SKM-1 (cell line): ENCODE measurements around the gene CRYBA4.
"Not testable (repeated sequence)": the region's sequence is repeated elsewhere in the genome, so short reads cannot be mapped to it uniquely, and the experiment has no call there.

Experiments
- DNase-seq: peaks from one replicate; lab custom pipeline; 2025; ENCODE audit not compliant: unreplicated experiment; lab: John Stamatoyannopoulos, UW

Gene CRYBA4

DNA sequence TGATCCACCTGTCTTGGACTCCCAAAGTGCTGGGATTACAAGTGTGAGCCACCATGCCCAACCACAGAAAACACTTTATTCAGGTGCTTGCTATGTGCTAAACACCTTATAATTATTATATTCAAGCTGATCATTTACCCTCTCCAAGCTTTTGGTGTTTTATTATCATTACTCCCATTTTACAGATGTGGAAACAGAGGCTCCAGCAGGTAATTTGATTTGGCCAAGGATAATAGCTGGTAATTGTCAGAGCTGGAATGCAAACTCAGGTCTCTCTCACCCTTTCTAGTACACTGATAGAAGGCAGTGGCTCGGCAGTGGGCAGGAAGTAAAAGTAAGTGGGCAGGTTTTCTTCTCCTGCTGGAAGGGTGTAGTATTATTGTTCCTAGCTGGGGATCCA is 28.0 kb upstream of the CRYBA4 start:
- no peak for DNase-seq

- no peak for DNase-seq
These were observed 24.7 kb upstream of the CRYBA4 start for GRCh38 chr22:26597026-26597425.

- DNase-seq: no peak
These were observed 24.3 kb upstream of the CRYBA4 start for GRCh38 chr22:26597480-26597879.

DNA sequence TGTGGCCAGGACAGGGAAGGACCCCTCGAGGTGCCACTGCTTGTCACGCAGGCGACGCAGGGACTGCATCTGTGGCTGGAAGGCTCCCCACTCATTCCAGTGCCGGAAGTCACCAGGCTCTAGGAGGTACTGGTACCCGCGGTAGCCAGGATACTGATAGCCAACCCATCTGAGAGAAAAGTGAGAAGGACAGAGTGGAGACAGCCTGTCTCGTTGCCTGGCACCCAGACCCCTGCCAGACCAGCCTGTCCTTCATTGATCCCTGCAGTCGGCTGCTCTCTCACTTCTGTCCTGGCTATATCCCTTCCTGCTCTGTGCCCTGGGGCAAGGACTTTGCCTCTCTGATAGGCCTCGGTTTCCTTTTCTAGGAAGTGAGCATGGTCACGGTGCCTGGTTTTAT is 22.3 kb upstream of the CRYBA4 start:
- DNase-seq: no peak

GRCh38 chr22:26601726-26602125 is 20.0 kb upstream of the CRYBA4 start:
- DNase-seq: no peak

DNA sequence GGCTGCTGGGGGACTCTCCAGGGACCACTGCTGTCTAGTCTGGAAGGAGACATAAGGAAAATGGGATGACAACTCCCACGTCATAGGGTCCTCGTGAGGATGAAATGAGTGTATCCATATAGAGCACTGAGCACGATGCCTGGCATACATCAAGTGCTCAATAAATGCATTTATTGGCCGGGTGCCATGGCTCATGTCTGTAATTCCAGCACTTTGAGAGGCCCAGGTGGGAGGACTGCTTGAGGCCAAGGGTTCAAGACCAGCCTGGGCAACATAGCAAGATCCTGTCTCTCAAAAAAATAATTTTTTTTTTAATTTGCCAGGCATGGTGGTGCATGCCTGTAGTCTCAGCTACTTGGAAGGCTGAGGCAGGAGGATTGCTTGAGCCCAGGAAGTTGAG is 19.6 kb upstream of the CRYBA4 start:
- DNase-seq: no peak

GRCh38 chr22:26604368-26604767 is 17.4 kb upstream of the CRYBA4 start:
- DNase-seq: no peak

GRCh38 chr22:26606611-26607010 is 15.2 kb upstream of the CRYBA4 start:
- DNase-seq: no peak

- DNase-seq: no peak
These were observed 13.6 kb upstream of the CRYBA4 start for GRCh38 chr22:26608129-26608528.

DNA sequence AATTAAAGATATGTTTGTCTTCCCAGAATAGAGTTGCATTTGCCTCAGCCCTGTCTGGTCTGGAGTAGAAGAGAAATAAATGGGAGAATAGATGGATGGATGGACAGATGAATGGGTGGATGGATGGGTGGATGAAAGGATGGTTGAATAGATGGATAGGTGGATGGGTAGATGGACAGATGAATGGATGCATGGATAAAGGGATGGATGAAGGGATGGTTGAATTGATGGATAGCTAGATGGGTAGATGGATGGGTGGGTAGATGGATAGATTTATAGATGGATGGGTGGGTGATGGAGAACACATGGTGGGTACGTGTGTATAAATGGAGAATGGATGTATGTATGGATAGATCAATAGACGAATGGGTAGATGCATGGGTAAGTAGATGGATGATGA is 12.5 kb upstream of the CRYBA4 start:
- DNase-seq: no peak

- DNase-seq: no peak
These were observed 11.4 kb upstream of the CRYBA4 start for GRCh38 chr22:26610072-26610958.

DNA sequence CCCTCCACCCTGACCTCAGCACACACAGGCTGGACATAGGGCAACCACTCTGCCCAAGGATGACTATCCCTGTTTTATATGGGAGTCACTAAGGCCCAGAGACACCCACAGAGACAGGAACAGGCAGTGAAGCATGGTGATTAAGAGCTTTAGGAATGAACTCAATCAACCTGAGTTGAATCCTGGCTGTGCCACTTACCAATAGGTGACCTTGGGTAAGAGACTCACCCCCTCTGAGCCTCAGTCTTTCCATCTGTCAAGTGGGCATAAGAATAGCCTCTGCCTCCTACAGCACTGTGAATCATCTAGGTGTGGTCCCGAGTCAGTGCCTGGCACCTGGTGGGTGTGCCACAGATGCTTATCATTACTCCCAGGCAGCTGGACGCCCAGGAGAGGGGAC is 10.8 kb upstream of the CRYBA4 start:
- no peak for DNase-seq

DNA sequence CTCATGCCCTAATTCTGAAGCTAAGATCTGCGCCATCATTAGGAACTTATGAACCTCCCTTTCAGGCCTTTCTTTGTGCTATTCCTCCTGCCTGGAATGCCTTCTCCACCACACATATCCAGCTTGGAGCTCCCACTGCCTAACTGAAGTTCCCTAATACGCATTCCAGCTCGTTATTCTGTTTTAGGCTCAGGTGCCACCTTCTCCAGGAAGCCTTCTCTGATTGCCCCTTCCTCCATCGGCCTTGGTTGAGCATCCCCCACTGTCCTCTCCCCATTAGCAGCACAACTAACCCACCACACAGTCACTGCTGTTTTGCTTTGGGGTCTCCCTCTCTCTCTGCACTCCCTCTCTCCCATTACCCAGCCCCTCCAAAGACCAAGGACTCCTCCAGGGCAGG is 9.1 kb upstream of the CRYBA4 start:
- no peak for DNase-seq

DNA sequence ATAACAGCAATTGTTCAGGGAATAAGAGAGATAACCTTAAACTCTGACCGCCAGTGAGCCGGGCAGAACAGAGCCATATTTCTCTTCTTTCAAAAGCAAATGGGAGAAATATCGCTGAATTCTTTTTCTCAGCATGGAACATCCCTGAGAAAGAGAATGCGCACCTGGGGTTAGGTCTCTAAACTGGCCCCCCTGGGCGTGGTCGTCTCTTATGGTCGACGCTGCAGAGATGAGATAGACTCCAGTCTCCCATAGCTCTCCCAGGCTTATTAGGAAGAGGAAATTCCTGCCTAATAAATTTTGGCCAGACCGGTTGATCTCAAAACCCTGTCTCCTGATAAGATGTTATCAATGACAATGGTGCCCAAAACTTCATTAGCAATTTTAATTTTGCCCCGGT is 8.0 kb upstream of the CRYBA4 start:
- DNase-seq: not testable (repeated sequence)

DNA sequence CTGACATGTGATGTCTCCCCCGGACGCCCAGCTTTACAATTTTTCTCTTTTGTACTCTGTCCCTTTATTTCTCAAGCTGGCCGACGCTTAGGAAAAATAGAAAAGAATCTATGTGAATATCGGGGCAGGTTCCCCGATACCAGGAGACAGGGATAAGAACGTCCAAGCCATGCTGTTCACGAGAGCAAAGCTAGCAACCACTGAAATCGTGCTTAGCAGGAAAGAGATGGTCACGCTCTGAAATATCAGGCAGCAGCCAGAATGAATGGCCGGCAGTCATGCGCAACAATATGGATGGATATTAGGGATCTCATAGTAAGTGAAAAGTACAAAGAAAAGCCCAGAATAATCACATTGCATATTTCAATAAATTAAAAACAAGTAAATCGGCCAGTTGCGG is 7.4 kb upstream of the CRYBA4 start:
- DNase-seq: no peak

GRCh38 chr22:26615149-26615548 is 6.6 kb upstream of the CRYBA4 start:
- no peak for DNase-seq

DNA sequence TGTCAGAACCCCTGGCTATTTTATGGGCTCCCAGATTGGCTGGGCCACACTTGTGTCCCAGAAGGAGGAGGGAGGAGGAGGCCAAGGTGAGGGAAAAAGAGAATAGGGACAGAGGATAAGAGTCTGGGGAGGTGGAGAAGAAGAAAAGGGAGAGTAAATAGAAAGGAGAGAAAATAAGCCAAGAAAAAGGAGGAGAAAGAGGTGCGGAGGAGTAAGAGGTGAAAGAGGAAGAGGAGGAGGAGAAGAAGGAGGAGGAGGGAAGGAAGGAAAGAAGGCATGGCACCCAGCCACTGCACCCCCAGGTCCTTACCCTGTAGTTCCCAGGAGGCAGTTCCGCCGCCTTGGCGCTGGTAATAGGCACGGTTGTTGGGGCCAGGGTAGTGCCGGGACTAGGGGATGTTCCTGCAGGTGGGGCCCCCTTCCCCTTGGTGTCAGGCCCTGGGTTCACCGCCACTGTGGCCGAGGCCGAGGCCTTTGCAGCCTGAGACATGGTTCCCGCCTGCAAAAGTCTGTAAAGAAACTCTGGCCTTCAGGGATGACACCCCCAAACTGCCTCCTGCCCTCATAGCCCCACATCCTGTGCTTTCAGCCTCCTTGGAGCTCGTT is 5.8 kb upstream of the CRYBA4 start:
- DNase-seq: no peak

DNA sequence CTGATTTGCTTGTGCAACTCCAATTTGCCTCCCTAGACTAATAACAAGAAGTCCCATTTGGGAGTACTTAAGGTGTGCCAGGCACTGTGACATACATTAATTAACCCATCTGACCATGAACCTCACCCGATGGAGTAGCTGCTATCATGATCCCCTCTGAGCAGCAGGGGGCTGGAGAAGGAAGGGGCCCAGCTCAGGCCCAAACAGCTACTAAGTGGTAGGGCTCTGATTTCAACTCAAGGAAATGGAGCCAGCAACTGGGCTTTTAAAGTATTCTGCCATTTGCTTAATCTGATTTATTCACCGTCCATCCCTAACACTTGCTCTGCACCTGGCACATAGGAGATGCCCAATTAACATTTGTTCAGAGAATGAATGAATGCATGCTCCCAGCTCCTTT is 5.1 kb upstream of the CRYBA4 start:
- DNase-seq: no peak

DNA sequence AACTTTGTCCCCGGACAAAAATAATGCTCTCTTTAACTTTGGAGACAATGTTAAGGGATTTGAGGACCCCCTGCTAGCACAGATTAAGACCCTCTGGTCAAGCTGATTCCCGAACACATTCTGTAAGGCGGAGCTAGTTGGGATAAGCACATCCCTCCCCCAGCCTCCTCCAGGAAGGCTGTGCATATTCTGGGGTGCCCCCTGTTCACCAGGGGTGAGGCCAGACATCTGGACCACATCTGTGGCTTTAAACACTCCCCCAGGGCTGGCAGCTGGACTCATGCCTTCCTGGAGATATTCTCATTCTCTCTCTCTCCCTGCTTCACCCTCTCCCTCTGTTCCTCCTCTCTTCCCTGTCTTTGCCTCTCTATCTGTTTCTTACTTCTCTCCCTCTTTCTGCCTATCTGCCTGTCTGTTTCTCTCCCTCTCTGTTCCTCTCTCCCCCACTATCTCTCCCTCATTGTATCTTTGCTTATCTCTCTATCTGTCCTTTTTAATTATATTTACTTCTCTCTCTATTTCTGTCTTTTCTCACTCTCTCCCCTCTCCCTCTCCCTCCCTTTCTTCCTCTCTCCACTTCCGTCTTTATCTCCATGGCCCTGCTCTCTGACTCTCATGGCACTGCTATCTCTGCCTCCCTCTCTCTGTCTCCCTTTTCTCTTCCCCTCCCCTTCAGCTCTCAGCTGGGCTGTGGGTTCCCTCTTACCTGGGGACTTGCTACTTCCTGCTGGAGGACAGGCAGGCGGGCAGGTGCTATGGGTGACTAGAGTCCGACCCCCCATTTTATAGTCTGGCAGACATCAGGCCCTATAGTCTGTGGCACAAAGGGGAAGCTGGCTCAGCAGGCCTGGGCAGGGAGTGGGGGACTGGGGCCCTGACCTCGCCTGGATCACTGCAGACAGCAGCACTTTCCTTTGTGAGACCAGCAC is 4.2 kb upstream of the CRYBA4 start, which contains the start of gene CRYBB1:
Gene CRYBB1 (minus strand): TSS at position 757 of the 929 bp plus-strand sequence. CDS start 1,708 bp downstream, outside the sequence.
- DNase-seq: peak; percentile 74

- DNase-seq: no peak
These were observed 3.3 kb upstream of the CRYBA4 start for GRCh38 chr22:26618455-26618854.

DNA sequence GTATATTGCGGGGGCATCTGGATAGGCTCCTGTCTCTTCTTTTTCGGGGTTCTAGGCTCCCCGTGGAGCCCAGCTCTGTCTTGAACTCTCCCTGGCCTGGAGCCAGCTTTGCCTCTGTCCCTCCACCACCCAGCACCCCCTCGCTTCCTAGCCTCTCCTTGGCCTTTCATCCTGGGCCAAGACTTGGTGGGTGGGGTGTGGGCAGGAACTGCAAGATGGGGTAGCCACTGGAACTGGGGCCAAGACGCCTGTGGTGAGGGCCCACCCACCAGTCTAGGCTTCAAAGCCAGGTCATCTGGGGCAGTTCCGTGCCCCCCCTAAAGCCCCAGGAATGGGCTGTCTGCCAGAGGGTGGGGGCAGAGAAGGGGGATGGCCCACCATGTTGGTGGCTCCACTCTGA is 2.3 kb upstream of the CRYBA4 start:
- DNase-seq: no peak
